Measurements from ENCODE around the gene VARS1.

Gene VARS1

GRCh38 chr6:31784098-31784925, 11.2 kb downstream of the VARS1 start:
- no peak overlapping the region for H3K4me3 ChIP-seq (ENCODE audit: low read depth, low read length)
- POLR2A ChIA-PET = interaction anchor here (1.2 kb wide), 1 partner anchor 43 kb away, joined by 4 read pairs; the partner anchor contains the start of gene HSPA1B
- CTCF ChIA-PET = interaction anchor here (0.7 to 4.0 kb wide), 6 partner anchors 8 to 15 kb away, joined by 3 to 21 read pairs (median 6); partner anchors contain the start of gene VARS1
- no peak for DNase-seq (ENCODE audit: low read depth, low spot score)
- TF ChIP-seq, protein P1, sequence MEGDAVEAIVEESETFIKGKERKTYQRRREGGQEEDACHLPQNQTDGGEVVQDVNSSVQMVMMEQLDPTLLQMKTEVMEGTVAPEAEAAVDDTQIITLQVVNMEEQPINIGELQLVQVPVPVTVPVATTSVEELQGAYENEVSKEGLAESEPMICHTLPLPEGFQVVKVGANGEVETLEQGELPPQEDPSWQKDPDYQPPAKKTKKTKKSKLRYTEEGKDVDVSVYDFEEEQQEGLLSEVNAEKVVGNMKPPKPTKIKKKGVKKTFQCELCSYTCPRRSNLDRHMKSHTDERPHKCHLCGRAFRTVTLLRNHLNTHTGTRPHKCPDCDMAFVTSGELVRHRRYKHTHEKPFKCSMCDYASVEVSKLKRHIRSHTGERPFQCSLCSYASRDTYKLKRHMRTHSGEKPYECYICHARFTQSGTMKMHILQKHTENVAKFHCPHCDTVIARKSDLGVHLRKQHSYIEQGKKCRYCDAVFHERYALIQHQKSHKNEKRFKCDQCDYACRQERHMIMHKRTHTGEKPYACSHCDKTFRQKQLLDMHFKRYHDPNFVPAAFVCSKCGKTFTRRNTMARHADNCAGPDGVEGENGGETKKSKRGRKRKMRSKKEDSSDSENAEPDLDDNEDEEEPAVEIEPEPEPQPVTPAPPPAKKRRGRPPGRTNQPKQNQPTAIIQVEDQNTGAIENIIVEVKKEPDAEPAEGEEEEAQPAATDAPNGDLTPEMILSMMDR (IDR thresholded peaks at IDR 0.05; ENCODE audit: insufficient read depth, low read length, missing control alignments) = no peak

DNA sequence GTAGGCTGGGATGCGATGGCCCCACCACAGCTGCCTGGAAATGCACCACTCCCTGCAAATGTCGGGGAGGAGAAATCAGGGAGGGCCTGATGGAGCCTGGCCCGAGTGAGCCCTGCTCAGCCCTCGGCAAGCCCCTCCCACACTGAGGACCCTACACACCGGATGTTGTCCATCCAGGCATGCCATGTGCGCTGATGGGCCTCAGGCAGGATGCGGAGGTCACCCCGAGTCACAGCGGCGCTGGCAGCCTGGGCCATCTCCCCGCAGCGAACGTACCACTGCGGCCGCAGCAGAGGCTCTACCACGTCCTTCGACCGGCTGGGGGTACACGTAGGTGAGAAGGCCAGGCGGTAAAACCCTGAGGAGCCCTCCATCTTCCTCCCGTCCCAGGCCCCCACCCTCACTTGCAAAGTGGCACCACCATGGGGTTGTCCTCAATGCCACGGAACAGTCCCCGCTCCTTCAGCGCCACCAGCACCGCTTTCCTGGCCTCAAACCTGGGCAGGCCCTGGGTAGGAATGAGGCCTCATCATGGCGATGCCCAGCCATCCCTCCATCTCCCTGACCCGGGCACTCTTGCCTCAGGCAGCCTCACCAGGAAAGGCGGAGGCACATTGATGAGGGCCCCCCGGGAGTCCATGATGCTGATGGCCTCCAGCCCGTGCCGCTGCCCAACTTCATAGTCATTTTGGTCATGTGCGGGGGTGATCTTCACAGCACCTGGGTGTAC, 13.3 kb downstream of the VARS1 start:
- POLR2A ChIA-PET = no interaction called here
- no peak for DNase-seq (ENCODE audit: low read depth, low spot score)
- H3K4me3 ChIP-seq (ENCODE audit: low read depth, low read length) = no peak overlapping the region
- CTCF ChIA-PET = interaction anchor here (2.0 to 4.7 kb wide), 3 partner anchors 9 to 13 kb away, joined by 6 to 23 read pairs (median 14); partner anchors contain the start of gene VARS1
- TF ChIP-seq, protein P1 (IDR thresholded peaks at IDR 0.05; ENCODE audit: insufficient read depth, low read length, missing control alignments) = no peak

GRCh38 chr6:31781244-31782125, 14.1 kb downstream of the VARS1 start:
- DNase-seq (ENCODE audit: low read depth, low spot score) = no peak
- CTCF ChIA-PET = interaction anchor here (3.8 to 4.7 kb wide), 3 partner anchors 10 to 14 kb away, joined by 14 to 23 read pairs (median 18); partner anchors contain the start of gene VARS1
- POLR2A ChIA-PET = no interaction called here
- H3K4me3 ChIP-seq (ENCODE audit: low read depth, low read length) = no peak overlapping the region
- TF ChIP-seq, protein P1 (IDR thresholded peaks at IDR 0.05; ENCODE audit: insufficient read depth, low read length, missing control alignments) = no peak

DNA sequence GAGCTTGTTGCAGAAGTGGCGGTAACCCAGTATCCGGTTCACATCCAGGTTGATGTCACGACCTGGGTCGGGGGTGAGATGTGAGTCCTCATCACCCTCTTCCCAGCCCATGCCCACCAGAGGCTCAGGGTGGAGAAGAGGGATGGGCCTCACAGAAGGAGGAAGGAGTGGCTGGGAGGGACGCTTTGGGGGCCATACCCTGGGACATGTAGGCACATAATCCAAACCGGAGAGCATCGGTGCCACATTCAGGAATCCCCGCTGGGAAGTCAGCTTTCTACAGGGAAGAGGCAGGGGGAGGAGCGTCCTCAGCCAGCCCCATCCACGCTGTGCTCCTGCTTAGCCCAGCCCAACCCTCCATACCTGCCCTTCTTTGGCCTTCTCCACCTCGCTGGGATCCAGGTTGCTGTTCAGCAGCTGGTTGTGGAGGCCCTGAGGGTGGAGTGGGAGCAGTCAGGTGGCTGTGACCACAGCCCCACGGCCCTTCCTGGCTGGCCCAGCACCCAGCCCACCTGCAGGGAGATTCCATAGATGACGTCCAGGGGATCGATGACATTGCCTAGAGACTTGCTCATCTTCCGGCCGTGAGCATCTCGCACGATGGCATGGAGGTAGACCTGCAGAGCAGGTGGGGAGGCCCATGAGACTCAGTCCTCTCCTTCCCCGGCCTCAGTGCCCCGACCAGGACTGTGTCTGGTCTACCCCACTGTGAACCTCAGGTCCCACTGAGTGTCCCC, 14.9 kb downstream of the VARS1 start:
- no peak overlapping the region for H3K4me3 ChIP-seq (ENCODE audit: low read depth, low read length)
- TF ChIP-seq, protein P1 (IDR thresholded peaks at IDR 0.05; ENCODE audit: insufficient read depth, low read length, missing control alignments) = no peak
- CTCF ChIA-PET = interaction anchor here (3.8 to 4.7 kb wide), 2 partner anchors 10 to 11 kb away, joined by 18 to 23 read pairs; no protein-coding TSS in a partner anchor
- no peak for DNase-seq (ENCODE audit: low read depth, low spot score)
- POLR2A ChIA-PET = no interaction called here

GRCh38 chr6:31779908-31780307, 15.6 kb downstream of the VARS1 start:
- CTCF ChIA-PET = interaction anchor here (3.8 to 4.7 kb wide), 2 partner anchors 10 to 11 kb away, joined by 18 to 23 read pairs; no protein-coding TSS in a partner anchor
- DNase-seq (ENCODE audit: low read depth, low spot score) = no peak
- TF ChIP-seq, protein P1 (IDR thresholded peaks at IDR 0.05; ENCODE audit: insufficient read depth, low read length, missing control alignments) = no peak
- POLR2A ChIA-PET = no interaction called here
- no peak overlapping the region for H3K4me3 ChIP-seq (ENCODE audit: low read depth, low read length)
